ENCODE results near the gene LIAS.
"Not testable (repeated sequence)": the region's sequence is repeated elsewhere in the genome, so short reads cannot be mapped to it uniquely, and the experiment has no call there.

Gene LIAS

GRCh38 chr4:39458505-39459300 lies at the start of gene LIAS, which contains the start of gene RPL9:
Gene LIAS, plus strand, starts transcription at chr4:39459056. Its CDS starts 62 bp downstream, at chr4:39459118.
Gene RPL9, minus strand, starts transcription at chr4:39458922. Its CDS starts 483 bp downstream, at chr4:39458439.
- in situ Hi-C loops (cut with MboI; ENCODE audit: low sequenced_read_pairs, unreplicated experiment), result no loop called here
- DNase-seq (ENCODE audit: low spot score), result peak; percentile 96
- no peak for TF ChIP-seq CTCF (IDR thresholded peaks at IDR 0.05; ENCODE audit: borderline replicate concordance, control extremely low read depth, extremely low read depth, insufficient read depth, missing control alignments)

GRCh38 chr4:39410415-39410814 lies 48.4 kb upstream of the LIAS start:
- TF ChIP-seq CTCF (IDR thresholded peaks at IDR 0.05; ENCODE audit: borderline replicate concordance, control extremely low read depth, extremely low read depth, insufficient read depth, missing control alignments), result no peak
- in situ Hi-C loops (cut with MboI; ENCODE audit: low sequenced_read_pairs, unreplicated experiment), result no loop called here
- no peak for DNase-seq (ENCODE audit: low spot score)

GRCh38 chr4:39411561-39411960 lies 47.3 kb upstream of the LIAS start:
- DNase-seq (ENCODE audit: low spot score); in situ Hi-C loops (cut with MboI; ENCODE audit: low sequenced_read_pairs, unreplicated experiment): not testable (repeated sequence)

GRCh38 chr4:39415678-39416283 lies 43.1 kb upstream of the LIAS start:
- DNase-seq (ENCODE audit: low spot score), result no peak
- TF ChIP-seq CTCF (IDR thresholded peaks at IDR 0.05; ENCODE audit: borderline replicate concordance, control extremely low read depth, extremely low read depth, insufficient read depth, missing control alignments), result no peak
- in situ Hi-C loops (cut with MboI; ENCODE audit: low sequenced_read_pairs, unreplicated experiment), result no loop called here

GRCh38 chr4:39422247-39422646 lies 36.6 kb upstream of the LIAS start:
- TF ChIP-seq CTCF (IDR thresholded peaks at IDR 0.05; ENCODE audit: borderline replicate concordance, control extremely low read depth, extremely low read depth, insufficient read depth, missing control alignments), result no peak
- in situ Hi-C loops (cut with MboI; ENCODE audit: low sequenced_read_pairs, unreplicated experiment), result no loop called here
- DNase-seq (ENCODE audit: low spot score), result no peak

GRCh38 chr4:39425297-39425696 lies 33.6 kb upstream of the LIAS start:
- DNase-seq (ENCODE audit: low spot score); in situ Hi-C loops (cut with MboI; ENCODE audit: low sequenced_read_pairs, unreplicated experiment): not testable (repeated sequence)

- no peak for TF ChIP-seq CTCF (IDR thresholded peaks at IDR 0.05; ENCODE audit: borderline replicate concordance, control extremely low read depth, extremely low read depth, insufficient read depth, missing control alignments)
- in situ Hi-C loops (cut with MboI; ENCODE audit: low sequenced_read_pairs, unreplicated experiment), result no loop called here
- DNase-seq (ENCODE audit: low spot score), result no peak
Observed at GRCh38 chr4:39426728-39427127, 32.1 kb upstream of the LIAS start.

Measured in GM13976 (cell line).